ENCODE data around the gene DOK6. TPM values are rescaled to one million over a fixed set of nuclear protein-coding genes. Genes with fewer than 3 reads are reported as not detected.

The DOK6 gene
- total RNA-seq, 1 experiment from 2014 or later: not detected

GRCh38 chr18:69898241-69898861, 497.7 kb downstream of the DOK6 start:
- peaks cover 4% of the 10 kb centered on the region; the same call in 1 of the 2 replicates for H3K4me1 ChIP-seq (ENCODE audit: low read length)
- H2AFZ ChIP-seq (ENCODE audit: low read length): no peak overlapping the region
- no peak for DNase-seq
- H3K36me3 ChIP-seq (ENCODE audit: insufficient read depth, low read length): no peaks in the 10 kb centered on the region
- H3K9me3 ChIP-seq (ENCODE audit: low read length): no peaks in the 10 kb centered on the region
- H3K27ac ChIP-seq (ENCODE audit: low read length): no peak overlapping the region
- no peak overlapping the region for H3K9ac ChIP-seq (ENCODE audit: low read length)
- no peaks in the 10 kb centered on the region for H3K9me2 ChIP-seq (replicated peaks; ENCODE audit: insufficient read depth, low read length)
- no peak overlapping the region for H3K4me3 ChIP-seq (ENCODE audit: low read length)
- no peak overlapping the region for H3K4me2 ChIP-seq (ENCODE audit: low read depth, low read length, poor library complexity, severe bottlenecking)
- no peaks in the 10 kb centered on the region for H3K79me2 ChIP-seq (ENCODE audit: low read length)
- no peaks in the 10 kb centered on the region for H3K27me3 ChIP-seq (ENCODE audit: low read length)
- no peaks in the 10 kb centered on the region for H4K20me1 ChIP-seq (ENCODE audit: insufficient read depth, low read depth, low read length)
